ENCODE measurements around the gene PGA4.
"Not testable (repeated sequence)": the region's sequence is repeated elsewhere in the genome, so short reads cannot be mapped to it uniquely, and the experiment has no call there.

PGA4 gene

GRCh38 chr11:61222047-61222446 is at the start of gene PGA4:
Gene PGA4, plus strand, starts transcription at chr11:61222347. Its CDS starts 54 bp downstream, at chr11:61222401.
- DNase-seq (ENCODE audit: low spot score): not testable (repeated sequence)

- DNase-seq (ENCODE audit: low spot score): no peak
These were observed 49.8 kb upstream of the PGA4 start for GRCh38 chr11:61172356-61172755.

GRCh38 chr11:61172888-61173287 is 49.3 kb upstream of the PGA4 start:
- no peak for DNase-seq (ENCODE audit: low spot score)

GRCh38 chr11:61173456-61173855 is 48.7 kb upstream of the PGA4 start:
- DNase-seq (ENCODE audit: low spot score): no peak

GRCh38 chr11:61174273-61174672 is 47.9 kb upstream of the PGA4 start:
- no peak for DNase-seq (ENCODE audit: low spot score)

- DNase-seq (ENCODE audit: low spot score): no peak
These were observed 47.2 kb upstream of the PGA4 start for GRCh38 chr11:61174949-61175348.

GRCh38 chr11:61176446-61176845 is 45.7 kb upstream of the PGA4 start:
- DNase-seq (ENCODE audit: low spot score): no peak

GRCh38 chr11:61180205-61180604 is 41.9 kb upstream of the PGA4 start:
- not testable (repeated sequence) for DNase-seq (ENCODE audit: low spot score)

- DNase-seq (ENCODE audit: low spot score): no peak
These were observed 40.7 kb upstream of the PGA4 start for GRCh38 chr11:61181489-61181888.

GRCh38 chr11:61183645-61184044 is 38.5 kb upstream of the PGA4 start:
- DNase-seq (ENCODE audit: low spot score): no peak

- DNase-seq (ENCODE audit: low spot score): no peak
These were observed 35.6 kb upstream of the PGA4 start for GRCh38 chr11:61186504-61186903.

- peak; percentile 77 for DNase-seq (ENCODE audit: low spot score)
These were observed 34.5 kb upstream of the PGA4 start for GRCh38 chr11:61187505-61188130.

- no peak for DNase-seq (ENCODE audit: low spot score)
These were observed 32.2 kb upstream of the PGA4 start for GRCh38 chr11:61189933-61190332.

- no peak for DNase-seq (ENCODE audit: low spot score)
These were observed 28.6 kb upstream of the PGA4 start for GRCh38 chr11:61193596-61193995.

GRCh38 chr11:61194169-61194671 is 27.9 kb upstream of the PGA4 start:
- DNase-seq (ENCODE audit: low spot score): no peak

- DNase-seq (ENCODE audit: low spot score): no peak
These were observed 27.0 kb upstream of the PGA4 start for GRCh38 chr11:61194981-61195695.

- no peak for DNase-seq (ENCODE audit: low spot score)
These were observed 26.4 kb upstream of the PGA4 start for GRCh38 chr11:61195719-61196118.

- DNase-seq (ENCODE audit: low spot score): no peak
These were observed 23.8 kb upstream of the PGA4 start for GRCh38 chr11:61198361-61198760.

GRCh38 chr11:61198948-61199523 is 23.1 kb upstream of the PGA4 start:
- peak; percentile 26 for DNase-seq (ENCODE audit: low spot score)

GRCh38 chr11:61201476-61201875 is 20.7 kb upstream of the PGA4 start:
- no peak for DNase-seq (ENCODE audit: low spot score)

- DNase-seq (ENCODE audit: low spot score): not testable (repeated sequence)
These were observed 19.0 kb upstream of the PGA4 start, which contains the start of gene PGA3 for GRCh38 chr11:61202950-61203746. Gene PGA3, plus strand, starts transcription at chr11:61203515. Its CDS starts 50 bp downstream, at chr11:61203565.

GRCh38 chr11:61203873-61204272 is 18.3 kb upstream of the PGA4 start:
- not testable (repeated sequence) for DNase-seq (ENCODE audit: low spot score)

All from RKO (cell line).